ENCODE measurements around the gene RELA.

The RELA gene
- long read RNA-seq, transcript RELA-202 (11 exons, 2,700 nt) = major isoform, 37 of 70 reads
- long read RNA-seq, partial matches to known transcripts = 20 of 70 reads
- long read RNA-seq, other reads (novel, unspliced or antisense) = 12 of 70 reads

GRCh38 chr11:65662799-65663638, at the start of gene RELA:
Gene RELA, minus strand, starts transcription at chr11:65662916. Its CDS starts 84 bp downstream, at chr11:65662832.
- TF ChIP-seq POLR2AphosphoS5 (IDR thresholded peaks at IDR 0.05; ENCODE audit: low read depth) = peak; percentile 34; the same call in 1 of the 2 replicates
- TF ChIP-seq REST (IDR thresholded peaks at IDR 0.05; ENCODE audit: insufficient replicate concordance, low read depth) = no peak
- no peak for TF ChIP-seq CTCF (IDR thresholded peaks at IDR 0.05; ENCODE audit: insufficient read depth, low read length)
- TF ChIP-seq SPI1 (IDR thresholded peaks at IDR 0.05; ENCODE audit: borderline replicate concordance, low read depth) = 0 out of 2 replicates have a peak, but pooled peaks have one; percentile 2
- TF ChIP-seq GABPA (IDR thresholded peaks at IDR 0.05; ENCODE audit: low read depth) = no peak
- Histone ChIP-seq H3K27ac (replicated peaks) (peak within 1 kb of the TSS; percentile 95), H3K27me3 (ENCODE audit: insufficient read depth, poor library complexity, severe bottlenecking) (no peaks in the 10 kb centered on the region), H3K4me3 (replicated peaks; ENCODE audit: insufficient read depth, low read length) (peak within 1 kb of the TSS; percentile 97)
- peak; percentile 82 to 88 for DNase-seq (ENCODE audit: low read depth in 1 of 2, low spot score in 1 of 2)

GRCh38 chr11:65711785-65712632, 49.3 kb upstream of the RELA start, which contains the start of gene KAT5:
Gene KAT5, plus strand, starts transcription at chr11:65712252. Its CDS starts 16 bp downstream, at chr11:65712268.
- Histone ChIP-seq H3K4me3 (replicated peaks; ENCODE audit: insufficient read depth, low read length) (peak within 1 kb of the TSS; percentile 67), H3K27me3 (ENCODE audit: insufficient read depth, poor library complexity, severe bottlenecking) (no peaks in the 10 kb centered on the region), H3K27ac (replicated peaks) (peak within 1 kb of the TSS; percentile 100)
- TF ChIP-seq REST (IDR thresholded peaks at IDR 0.05; ENCODE audit: insufficient replicate concordance, low read depth) = peak; percentile 77
- peak; percentile 96 for TF ChIP-seq GABPA (IDR thresholded peaks at IDR 0.05; ENCODE audit: low read depth)
- peak; percentile 93 for TF ChIP-seq POLR2AphosphoS5 (IDR thresholded peaks at IDR 0.05; ENCODE audit: low read depth)
- peak; percentile 84 for TF ChIP-seq SPI1 (IDR thresholded peaks at IDR 0.05; ENCODE audit: borderline replicate concordance, low read depth)
- TF ChIP-seq CTCF (IDR thresholded peaks at IDR 0.05; ENCODE audit: insufficient read depth, low read length) = peak; percentile 95
- DNase-seq (ENCODE audit: low read depth in 1 of 2, low spot score in 1 of 2) = peak; percentile 98 to 99

GRCh38 chr11:65710421-65710820, 47.7 kb upstream of the RELA start:
- no peaks in the 10 kb centered on the region for H3K27me3 ChIP-seq (ENCODE audit: insufficient read depth, poor library complexity, severe bottlenecking)
- TF ChIP-seq CTCF (IDR thresholded peaks at IDR 0.05; ENCODE audit: insufficient read depth, low read length) (no peak), REST (IDR thresholded peaks at IDR 0.05; ENCODE audit: insufficient replicate concordance, low read depth) (no peak), SPI1 (IDR thresholded peaks at IDR 0.05; ENCODE audit: borderline replicate concordance, low read depth) (no peak), GABPA (IDR thresholded peaks at IDR 0.05; ENCODE audit: low read depth) (no peak), POLR2AphosphoS5 (IDR thresholded peaks at IDR 0.05; ENCODE audit: low read depth) (no peak)
- no peak overlapping the region for H3K27ac ChIP-seq (replicated peaks)
- DNase-seq (ENCODE audit: low read depth in 1 of 2, low spot score in 1 of 2) = no peak
- H3K4me3 ChIP-seq (replicated peaks; ENCODE audit: insufficient read depth, low read length) = no peak overlapping the region

Measured in HL-60 (cell line).